ENCODE data around the gene PCDHB11.
A peak's percentile ranks its signal among the peaks of the same experiment; 100 is the strongest.
"Not testable (repeated sequence)": the region's sequence is repeated elsewhere in the genome, so short reads cannot be mapped to it uniquely, and the experiment has no call there.

The PCDHB11 gene

DNA sequence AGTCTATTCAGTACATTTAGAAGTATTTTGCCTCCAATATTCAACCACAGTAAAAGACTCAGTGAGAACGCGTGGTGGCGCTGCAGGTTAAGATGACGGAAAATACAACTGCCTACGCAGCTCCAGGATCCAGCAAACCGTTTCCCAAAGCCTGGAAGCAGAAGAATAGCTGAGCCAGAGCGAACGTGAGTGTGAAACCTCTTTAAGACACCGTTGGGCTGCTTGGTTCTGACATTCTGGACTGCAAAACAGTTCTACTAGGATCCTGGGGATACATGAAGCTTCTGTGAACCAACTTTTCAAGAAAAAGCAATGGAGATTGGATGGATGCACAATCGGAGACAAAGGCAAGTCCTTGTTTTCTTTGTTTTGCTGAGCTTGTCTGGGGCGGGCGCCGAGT is 17.2 kb upstream of the PCDHB11 start, which contains the start of gene PCDHB16:
TSS of gene PCDHB16 (plus strand) at position 140 of the 400 bp plus-strand sequence. CDS start at position 313, 173 bp downstream.
- DNase-seq, result peak in 36 of 42 donors; percentile 8 to 77 (median 58)
- intact Hi-C loops (cut with DNase I), result loop anchor here (10.0 kb wide), 1 partner anchor 383 kb away; no protein-coding TSS in a partner anchor

DNA sequence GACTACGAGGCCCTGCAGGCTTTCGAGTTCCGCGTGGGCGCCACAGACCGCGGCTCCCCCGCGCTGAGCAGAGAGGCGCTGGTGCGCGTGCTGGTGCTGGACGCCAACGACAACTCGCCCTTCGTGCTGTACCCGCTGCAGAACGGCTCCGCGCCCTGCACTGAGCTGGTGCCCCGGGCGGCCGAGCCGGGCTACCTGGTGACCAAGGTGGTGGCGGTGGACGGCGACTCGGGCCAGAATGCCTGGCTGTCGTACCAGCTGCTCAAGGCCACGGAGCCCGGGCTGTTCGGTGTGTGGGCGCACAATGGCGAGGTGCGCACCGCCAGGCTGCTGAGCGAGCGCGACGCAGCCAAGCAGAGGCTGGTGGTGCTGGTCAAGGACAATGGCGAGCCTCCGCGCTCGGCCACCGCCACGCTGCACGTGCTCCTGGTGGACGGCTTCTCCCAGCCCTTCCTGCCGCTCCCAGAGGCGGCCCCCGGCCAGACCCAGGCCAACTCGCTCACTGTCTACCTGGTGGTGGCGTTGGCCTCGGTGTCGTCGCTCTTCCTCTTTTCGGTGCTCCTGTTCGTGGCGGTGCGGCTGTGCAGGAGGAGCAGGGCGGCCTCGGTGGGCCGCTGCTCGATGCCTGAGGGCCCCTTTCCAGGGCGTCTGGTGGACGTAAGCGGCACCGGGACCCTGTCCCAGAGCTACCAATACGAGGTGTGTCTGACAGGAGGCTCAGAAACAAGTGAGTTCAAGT is 15.1 kb upstream of the PCDHB11 start:
- intact Hi-C loops (cut with DNase I), result loop anchor here (10.0 kb wide), 1 partner anchor 381 kb away; no protein-coding TSS in a partner anchor
- DNase-seq, result not testable (repeated sequence)

DNA sequence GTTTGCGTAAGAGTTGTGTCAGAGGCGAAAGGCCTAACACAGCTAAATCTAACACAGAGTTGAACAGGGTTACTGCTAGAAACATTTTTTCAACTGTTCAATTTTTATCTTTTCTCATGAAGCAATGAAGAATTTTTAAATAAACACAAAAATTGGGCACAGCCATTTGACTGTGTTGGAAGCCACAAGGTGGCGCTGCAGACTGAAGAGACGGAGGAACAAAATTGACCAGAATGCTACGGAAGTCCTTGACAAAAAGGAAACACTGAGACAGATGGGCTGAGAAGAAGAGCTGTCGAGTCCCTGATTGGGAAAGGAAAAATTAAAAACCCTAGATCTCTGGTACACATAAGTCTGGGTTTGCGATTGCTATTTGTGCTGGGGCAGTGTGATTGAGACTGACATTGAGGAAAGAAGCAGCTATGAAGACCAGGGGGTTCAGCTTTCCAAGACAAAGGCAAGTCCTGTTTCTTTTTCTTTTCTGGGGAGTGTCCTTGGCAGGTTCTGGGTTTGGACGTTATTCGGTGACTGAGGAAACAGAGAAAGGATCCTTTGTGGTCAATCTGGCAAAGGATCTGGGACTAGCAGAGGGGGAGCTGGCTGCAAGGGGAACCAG is 12.4 kb upstream of the PCDHB11 start, which contains the start of gene PCDHB9:
TSS of gene PCDHB9 (plus strand) at position 265 of the 616 bp plus-strand sequence. CDS start at position 423, 158 bp downstream.
- peak in 23 of 42 donors; percentile 9 to 74 (median 39) for DNase-seq

DNA sequence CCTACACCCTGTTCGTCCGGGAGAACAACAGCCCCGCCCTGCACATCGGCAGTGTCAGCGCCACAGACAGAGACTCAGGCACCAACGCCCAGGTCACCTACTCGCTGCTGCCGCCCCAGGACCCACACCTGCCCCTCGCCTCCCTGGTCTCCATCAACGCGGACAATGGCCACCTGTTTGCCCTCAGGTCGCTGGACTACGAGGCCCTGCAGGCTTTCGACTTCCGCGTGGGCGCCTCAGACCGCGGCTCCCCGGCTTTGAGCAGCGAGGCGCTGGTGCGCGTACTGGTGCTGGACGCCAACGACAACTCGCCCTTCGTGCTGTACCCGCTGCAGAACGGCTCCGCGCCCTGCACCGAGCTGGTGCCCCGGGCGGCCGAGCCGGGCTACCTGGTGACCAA is 10.7 kb upstream of the PCDHB11 start:
- intact Hi-C loops (cut with DNase I), result loop anchor here (10.0 kb wide), 1 partner anchor 376 kb away; no protein-coding TSS in a partner anchor
- not testable (repeated sequence) for DNase-seq

More for the DNA sequence above, 12.4 kb upstream of the PCDHB11 start, which contains the start of gene PCDHB9:
- intact Hi-C loops (cut with DNase I), result loop anchor here (10.0 kb wide), 1 partner anchor 378 kb away; no protein-coding TSS in a partner anchor

DNA sequence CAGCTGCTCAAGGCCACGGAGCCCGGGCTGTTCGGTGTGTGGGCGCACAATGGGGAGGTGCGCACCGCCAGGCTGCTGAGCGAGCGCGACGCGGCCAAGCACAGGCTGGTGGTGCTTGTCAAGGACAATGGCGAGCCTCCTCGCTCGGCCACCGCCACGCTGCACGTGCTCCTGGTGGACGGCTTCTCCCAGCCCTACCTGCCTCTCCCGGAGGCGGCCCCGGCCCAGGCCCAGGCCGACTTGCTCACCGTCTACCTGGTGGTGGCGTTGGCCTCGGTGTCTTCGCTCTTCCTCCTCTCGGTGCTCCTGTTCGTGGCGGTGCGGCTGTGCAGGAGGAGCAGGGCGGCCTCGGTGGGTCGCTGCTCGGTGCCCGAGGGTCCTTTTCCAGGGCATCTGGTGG is 10.3 kb upstream of the PCDHB11 start:
- intact Hi-C loops (cut with DNase I), result loop anchor here (10.0 kb wide), 1 partner anchor 376 kb away; no protein-coding TSS in a partner anchor
- DNase-seq, result not testable (repeated sequence)

DNA sequence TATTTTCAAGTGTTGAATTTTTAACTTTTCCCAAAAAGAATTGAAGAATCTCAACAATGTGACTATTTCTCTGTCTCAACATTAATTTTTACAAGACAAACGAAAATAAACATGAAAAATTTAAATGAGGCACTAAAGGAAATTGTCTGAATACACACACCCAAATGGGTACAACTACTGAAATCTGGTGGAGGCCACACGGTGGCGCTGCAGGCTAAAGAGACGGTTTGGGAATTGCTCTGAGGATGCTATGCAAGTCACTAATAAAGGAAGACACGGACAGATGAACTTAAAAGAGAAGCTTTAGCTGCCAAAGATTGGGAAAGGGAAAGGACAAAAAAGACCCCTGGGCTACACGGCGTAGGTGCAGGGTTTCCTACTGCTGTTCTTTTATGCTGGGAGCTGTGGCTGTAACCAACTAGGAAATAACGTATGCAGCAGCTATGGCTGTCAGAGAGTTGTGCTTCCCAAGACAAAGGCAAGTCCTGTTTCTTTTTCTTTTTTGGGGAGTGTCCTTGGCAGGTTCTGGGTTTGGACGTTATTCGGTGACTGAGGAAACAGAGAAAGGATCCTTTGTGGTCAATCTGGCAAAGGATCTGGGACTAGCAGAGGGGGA is 7.2 kb upstream of the PCDHB11 start, which contains the start of gene PCDHB10:
TSS of gene PCDHB10 (plus strand) at position 244 of the 616 bp plus-strand sequence. CDS start at position 444, 200 bp downstream.
- peak in 39 of 42 donors; percentile 23 to 84 (median 56) for DNase-seq
- intact Hi-C loops (cut with DNase I), result no loop called here

DNA sequence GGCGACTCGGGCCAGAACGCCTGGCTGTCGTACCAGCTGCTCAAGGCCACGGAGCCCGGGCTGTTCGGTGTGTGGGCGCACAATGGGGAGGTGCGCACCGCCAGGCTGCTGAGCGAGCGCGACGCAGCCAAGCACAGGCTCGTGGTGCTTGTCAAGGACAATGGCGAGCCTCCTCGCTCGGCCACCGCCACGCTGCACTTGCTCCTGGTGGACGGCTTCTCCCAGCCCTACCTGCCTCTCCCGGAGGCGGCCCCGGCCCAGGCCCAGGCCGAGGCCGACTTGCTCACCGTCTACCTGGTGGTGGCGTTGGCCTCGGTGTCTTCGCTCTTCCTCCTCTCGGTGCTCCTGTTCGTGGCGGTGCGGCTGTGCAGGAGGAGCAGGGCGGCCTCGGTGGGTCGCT is 5.1 kb upstream of the PCDHB11 start:
- DNase-seq; intact Hi-C loops (cut with DNase I): not testable (repeated sequence)

DNA sequence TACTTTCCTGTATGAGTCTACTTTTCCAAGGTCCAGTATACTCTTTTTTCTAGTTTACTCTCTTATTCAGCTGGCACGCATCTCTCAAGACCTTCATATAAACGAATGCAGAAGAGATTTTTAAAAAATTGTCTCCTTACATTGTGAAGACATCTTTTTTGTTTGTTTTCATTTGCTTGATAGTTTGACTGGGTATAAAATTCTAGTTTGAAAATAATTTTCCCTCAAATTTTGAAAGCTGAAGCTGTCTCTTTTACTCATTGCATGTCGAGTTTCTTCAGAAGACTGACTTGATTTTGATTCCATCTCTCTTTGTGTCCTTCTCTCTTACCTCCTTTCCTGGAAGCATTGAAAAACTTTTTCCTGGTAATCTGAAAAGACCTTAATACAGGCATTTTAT is 3.1 kb upstream of the PCDHB11 start:
- intact Hi-C loops (cut with DNase I), result no loop called here
- no peak for DNase-seq

DNA sequence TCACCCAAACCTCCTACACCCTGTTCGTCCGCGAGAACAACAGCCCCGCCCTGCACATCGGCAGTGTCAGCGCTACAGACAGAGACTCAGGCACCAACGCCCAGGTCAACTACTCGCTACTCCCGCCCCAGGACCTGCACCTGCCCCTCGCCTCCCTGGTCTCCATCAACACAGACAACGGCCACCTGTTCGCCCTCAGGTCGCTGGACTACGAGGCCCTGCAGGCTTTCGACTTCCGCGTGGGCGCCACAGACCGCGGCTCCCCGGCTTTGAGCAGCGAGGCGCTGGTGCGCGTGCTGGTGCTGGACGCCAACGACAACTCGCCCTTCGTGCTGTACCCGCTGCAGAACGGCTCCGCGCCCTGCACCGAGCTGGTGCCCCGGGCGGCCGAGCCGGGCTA is 1.7 kb downstream of the PCDHB11 start:
- DNase-seq; intact Hi-C loops (cut with DNase I): not testable (repeated sequence)

DNA sequence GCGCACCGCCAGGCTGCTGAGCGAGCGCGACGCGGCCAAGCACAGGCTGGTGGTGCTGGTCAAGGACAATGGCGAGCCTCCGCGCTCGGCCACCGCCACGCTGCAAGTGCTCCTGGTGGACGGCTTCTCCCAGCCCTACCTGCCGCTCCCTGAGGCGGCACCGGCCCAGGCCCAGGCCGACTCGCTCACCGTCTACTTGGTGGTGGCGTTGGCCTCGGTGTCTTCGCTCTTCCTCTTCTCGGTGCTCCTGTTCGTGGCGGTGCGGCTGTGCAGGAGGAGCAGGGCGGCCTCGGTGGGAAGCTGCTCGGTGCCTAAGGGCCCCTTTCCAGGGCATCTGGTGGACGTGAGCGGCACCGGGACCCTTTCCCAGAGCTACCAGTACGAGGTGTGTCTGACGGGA is 2.2 kb downstream of the PCDHB11 start:
- intact Hi-C loops (cut with DNase I); DNase-seq: not testable (repeated sequence)

DNA sequence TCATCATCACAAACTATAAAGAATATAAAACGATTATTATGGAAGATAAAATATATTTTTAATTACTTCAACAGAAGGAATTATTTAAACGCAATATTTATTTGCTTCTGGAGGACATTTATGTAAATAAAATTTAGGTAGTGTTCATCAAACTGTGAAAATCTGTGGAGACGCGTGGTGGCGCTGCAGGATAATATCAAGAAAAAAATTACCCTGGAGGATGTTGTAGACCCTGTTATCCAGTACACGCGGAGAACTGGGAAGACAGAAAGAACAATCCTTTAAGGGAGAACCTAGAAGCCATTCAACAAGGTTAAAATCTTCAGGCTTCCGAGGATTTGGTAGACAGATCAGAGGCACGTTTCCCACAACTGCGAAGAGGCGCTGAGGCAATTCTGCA is 9.1 kb downstream of the PCDHB11 start, which contains the start of gene PCDHB12:
TSS of gene PCDHB12 (plus strand) at position 242 of the 400 bp plus-strand sequence. CDS start 189 bp downstream, outside the sequence.
- intact Hi-C loops (cut with DNase I), result no loop called here
- DNase-seq, result peak in 25 of 42 donors; percentile 7 to 62 (median 33)

DNA sequence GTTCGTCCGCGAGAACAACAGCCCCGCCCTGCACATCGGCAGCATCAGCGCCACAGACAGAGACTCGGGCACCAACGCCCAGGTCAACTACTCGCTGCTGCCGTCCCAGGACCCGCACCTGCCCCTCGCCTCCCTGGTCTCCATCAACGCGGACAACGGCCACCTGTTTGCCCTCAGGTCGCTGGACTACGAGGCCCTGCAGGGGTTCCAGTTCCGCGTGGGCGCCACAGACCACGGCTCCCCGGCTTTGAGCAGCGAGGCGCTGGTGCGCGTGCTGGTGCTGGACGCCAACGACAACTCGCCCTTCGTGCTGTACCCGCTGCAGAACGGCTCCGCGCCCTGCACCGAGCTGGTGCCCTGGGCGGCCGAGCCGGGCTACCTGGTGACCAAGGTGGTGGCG is 10.9 kb downstream of the PCDHB11 start:
- intact Hi-C loops (cut with DNase I); DNase-seq: not testable (repeated sequence)

DNA sequence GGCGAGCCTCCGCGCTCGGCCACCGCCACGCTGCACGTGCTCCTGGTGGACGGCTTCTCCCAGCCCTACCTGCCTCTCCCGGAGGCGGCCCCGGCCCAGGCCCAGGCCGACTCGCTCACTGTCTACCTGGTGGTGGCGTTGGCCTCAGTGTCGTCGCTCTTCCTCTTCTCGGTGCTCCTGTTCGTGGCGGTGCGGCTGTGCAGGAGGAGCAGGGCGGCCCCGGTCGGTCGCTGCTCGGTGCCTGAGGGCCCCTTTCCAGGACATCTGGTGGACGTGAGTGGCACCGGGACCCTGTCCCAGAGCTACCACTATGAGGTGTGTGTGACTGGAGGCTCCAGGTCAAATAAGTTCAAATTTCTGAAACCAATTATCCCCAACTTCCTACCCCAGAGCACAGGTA is 11.4 kb downstream of the PCDHB11 start:
- DNase-seq; intact Hi-C loops (cut with DNase I): not testable (repeated sequence)

DNA sequence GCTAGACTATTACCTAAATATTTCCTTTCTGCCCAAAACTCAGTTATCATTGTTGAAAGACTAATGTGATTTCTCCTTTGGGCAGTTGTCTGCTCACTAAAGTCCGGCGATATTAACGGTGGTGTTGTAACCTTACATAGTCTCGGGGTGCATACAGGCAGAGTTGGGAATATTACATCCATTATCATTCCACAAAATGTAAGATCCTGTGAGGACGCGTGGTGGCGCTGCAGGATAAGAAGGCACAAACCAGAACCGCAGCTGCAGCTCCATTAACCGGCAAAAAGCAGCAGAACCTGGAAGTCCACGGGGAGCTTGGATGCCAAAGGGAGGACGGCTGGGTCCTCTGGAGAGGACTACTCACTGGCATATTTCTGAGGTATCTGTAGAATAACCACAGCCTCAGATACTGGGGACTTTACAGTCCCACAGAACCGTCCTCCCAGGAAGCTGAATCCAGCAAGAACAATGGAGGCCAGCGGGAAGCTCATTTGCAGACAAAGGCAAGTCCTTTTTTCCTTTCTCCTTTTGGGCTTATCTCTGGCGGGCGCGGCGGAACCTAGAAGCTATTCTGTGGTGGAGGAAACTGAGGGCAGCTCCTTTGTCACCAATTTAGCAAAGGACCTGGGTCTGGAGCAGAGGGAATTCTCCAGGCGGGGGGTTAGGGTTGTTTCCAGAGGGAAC is 14.4 kb downstream of the PCDHB11 start, which contains the start of gene PCDHB13:
TSS of gene PCDHB13 (plus strand) at position 264 of the 684 bp plus-strand sequence. CDS start at position 469, 205 bp downstream.
- DNase-seq, result peak in 35 of 42 donors; percentile 8 to 77 (median 39)
- intact Hi-C loops (cut with DNase I), result not testable (repeated sequence)

DNA sequence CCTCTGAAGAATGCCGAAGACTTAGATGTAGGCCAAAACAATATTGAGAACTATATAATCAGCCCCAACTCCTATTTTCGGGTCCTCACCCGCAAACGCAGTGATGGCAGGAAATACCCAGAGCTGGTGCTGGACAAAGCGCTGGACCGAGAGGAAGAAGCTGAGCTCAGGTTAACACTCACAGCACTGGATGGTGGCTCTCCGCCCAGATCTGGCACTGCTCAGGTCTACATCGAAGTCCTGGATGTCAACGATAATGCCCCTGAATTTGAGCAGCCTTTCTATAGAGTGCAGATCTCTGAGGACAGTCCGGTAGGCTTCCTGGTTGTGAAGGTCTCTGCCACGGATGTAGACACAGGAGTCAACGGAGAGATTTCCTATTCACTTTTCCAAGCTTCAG is 15.2 kb downstream of the PCDHB11 start:
- intact Hi-C loops (cut with DNase I); DNase-seq: not testable (repeated sequence)

DNA sequence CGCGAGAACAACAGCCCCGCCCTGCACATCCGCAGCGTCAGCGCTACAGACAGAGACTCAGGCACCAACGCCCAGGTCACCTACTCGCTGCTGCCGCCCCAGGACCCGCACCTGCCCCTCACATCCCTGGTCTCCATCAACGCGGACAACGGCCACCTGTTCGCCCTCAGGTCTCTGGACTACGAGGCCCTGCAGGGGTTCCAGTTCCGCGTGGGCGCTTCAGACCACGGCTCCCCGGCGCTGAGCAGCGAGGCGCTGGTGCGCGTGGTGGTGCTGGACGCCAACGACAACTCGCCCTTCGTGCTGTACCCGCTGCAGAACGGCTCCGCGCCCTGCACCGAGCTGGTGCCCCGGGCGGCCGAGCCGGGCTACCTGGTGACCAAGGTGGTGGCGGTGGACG is 16.1 kb downstream of the PCDHB11 start:
- intact Hi-C loops (cut with DNase I); DNase-seq: not testable (repeated sequence)

DNA sequence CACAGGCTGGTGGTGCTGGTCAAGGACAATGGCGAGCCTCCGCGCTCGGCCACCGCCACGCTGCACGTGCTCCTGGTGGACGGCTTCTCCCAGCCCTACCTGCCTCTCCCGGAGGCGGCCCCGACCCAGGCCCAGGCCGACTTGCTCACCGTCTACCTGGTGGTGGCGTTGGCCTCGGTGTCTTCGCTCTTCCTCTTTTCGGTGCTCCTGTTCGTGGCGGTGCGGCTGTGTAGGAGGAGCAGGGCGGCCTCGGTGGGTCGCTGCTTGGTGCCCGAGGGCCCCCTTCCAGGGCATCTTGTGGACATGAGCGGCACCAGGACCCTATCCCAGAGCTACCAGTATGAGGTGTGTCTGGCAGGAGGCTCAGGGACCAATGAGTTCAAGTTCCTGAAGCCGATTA is 16.6 kb downstream of the PCDHB11 start:
- intact Hi-C loops (cut with DNase I), result not testable (repeated sequence)

DNA sequence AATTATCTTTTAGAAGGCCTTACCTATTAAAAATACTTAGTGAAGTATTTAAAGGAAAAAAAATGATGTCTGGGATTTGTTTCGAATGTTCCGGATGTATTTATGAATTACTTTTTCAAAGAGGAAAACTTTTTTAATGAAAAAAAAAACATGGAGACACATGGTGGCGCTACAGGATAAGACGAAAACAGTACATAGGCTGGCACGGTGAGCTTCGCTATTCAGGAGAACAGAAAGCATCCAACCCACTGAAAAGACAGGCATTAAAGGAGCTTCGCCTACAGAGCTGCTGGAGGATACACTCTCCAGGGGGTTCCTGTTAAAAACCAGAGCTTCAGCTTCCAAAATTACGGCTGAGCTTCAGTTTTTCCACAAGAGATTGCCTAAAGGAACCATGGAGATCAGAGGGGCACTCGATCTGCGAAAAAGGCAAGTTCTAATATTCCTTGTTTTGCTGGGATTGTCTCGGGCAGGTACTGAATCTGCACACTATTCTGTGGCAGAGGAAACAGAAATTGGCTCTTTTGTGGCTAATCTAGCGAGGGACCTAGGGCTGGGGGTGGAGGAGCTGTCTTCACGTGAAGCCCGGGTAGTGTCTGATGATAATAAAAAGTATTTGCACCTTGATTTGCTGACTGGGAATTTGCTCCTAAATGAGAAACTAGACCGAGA is 23.8 kb downstream of the PCDHB11 start, which contains the start of gene PCDHB14:
TSS of gene PCDHB14 (plus strand) at position 232 of the 672 bp plus-strand sequence. CDS start at position 395, 163 bp downstream.
- intact Hi-C loops (cut with DNase I), result no loop called here
- DNase-seq, result peak in 1 of 42 donors; percentile 6

More for the DNA sequence above, 16.6 kb downstream of the PCDHB11 start:
- not testable (repeated sequence) for DNase-seq
